Keratinocyte (primary cell): ENCODE results near the gene RNF8.

Experiments used
- CTCF ChIP-seq, 3 experiments: IDR thresholded peaks in 1 of 3; conservative IDR thresholded peaks in 1 of 3; optimal IDR thresholded peaks in 1 of 3; 2 replicates in 2 of 3; 3 replicates in 1 of 3; pipeline versions ENCODE3 to v1.5.1; 2011; ENCODE audit warnings: low read length in 3 of 3, mild to moderate bottlenecking in 3 of 3, moderate library complexity in 2 of 3, control low read depth in 1 of 3, inconsistent platforms in 1 of 3; ENCODE audit not compliant: insufficient read depth in 2 of 3; ENCODE audit errors: extremely low read depth in 1 of 3
- EZH2 ChIP-seq: IDR thresholded peaks from one replicate; pipeline ENCODE4 v1.6.1; 2012; ENCODE audit warnings: inconsistent platforms, mild to moderate bottlenecking, low read length, moderate library complexity

DNA sequence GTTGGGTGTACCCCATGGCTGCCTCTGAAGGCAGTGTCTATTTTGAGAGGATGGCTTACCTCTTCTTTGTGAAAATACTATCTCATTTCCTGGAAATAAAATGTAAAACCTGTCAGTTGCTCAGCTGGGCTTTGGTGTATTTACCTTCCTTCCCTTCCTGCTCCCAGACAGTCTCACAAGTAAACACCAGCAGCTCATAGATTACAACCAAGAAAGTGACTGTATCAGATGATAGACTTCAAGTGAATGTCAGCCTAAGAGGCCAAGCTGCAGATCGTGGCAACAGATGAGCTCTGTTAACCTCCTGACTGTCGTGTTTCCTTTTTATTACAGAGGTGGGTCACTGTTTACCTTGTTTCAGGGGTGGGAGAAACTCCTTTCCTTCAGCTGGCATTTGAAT, 37.3 kb downstream of the RNF8 start:
- no peak for TF ChIP-seq CTCF (optimal IDR thresholded peaks at IDR 0.05 in 1 of 3, IDR thresholded peaks at IDR 0.05 in 1 of 3, conservative IDR thresholded peaks at IDR 0.05 in 1 of 3; ENCODE audit: extremely low read depth in 1 of 3, insufficient read depth in 2 of 3, low read length in 3 of 3)
- TF ChIP-seq EZH2: no peak
